Occipital lobe (tissue), 2 donors: ENCODE results near the gene RABAC1. TPM values are rescaled to one million over a fixed set of nuclear protein-coding genes. Genes with fewer than 3 reads are reported as not detected.

ENCODE experiments used
- DNase-seq: peaks from one replicate; lab custom pipeline; 2025; lab: John Stamatoyannopoulos, UW
- total RNA-seq: library from RNA; depleted of rRNA; stranded (reverse); fragments of >200 nt; gene quantifications from one replicate; pipeline ENCODE4 v1.2.3, GENCODE V29; 2014

Gene RABAC1
- total RNA-seq, 1 donor from 2014 or later = 69.3 TPM

- DNase-seq = no peak
Observed at GRCh38 chr19:41990028-41990427, 30.9 kb upstream of the RABAC1 start.

- DNase-seq = no peak
Observed at GRCh38 chr19:41988947-41989346, 29.8 kb upstream of the RABAC1 start.

- DNase-seq = no peak
Observed at GRCh38 chr19:41987141-41987860, 28.2 kb upstream of the RABAC1 start.

GRCh38 chr19:41984961-41985360 lies 25.8 kb upstream of the RABAC1 start:
- DNase-seq = no peak

GRCh38 chr19:41981724-41982123 lies 22.6 kb upstream of the RABAC1 start:
- no peak for DNase-seq

GRCh38 chr19:41978470-41978869 lies 19.3 kb upstream of the RABAC1 start:
- DNase-seq = no peak

GRCh38 chr19:41977916-41978315 lies 18.8 kb upstream of the RABAC1 start:
- no peak for DNase-seq

- no peak for DNase-seq
Observed at GRCh38 chr19:41974652-41975051, 15.5 kb upstream of the RABAC1 start.

- DNase-seq = no peak
Observed at GRCh38 chr19:41971363-41971762, 12.2 kb upstream of the RABAC1 start.

- no peak for DNase-seq
Observed at GRCh38 chr19:41969772-41970458, 10.8 kb upstream of the RABAC1 start.

- no peak for DNase-seq
Observed at GRCh38 chr19:41968751-41969595, 9.9 kb upstream of the RABAC1 start.

- no peak for DNase-seq
Observed at GRCh38 chr19:41967054-41967783, 8.1 kb upstream of the RABAC1 start.

- no peak for DNase-seq
Observed at GRCh38 chr19:41965106-41965505, 6.0 kb upstream of the RABAC1 start.

GRCh38 chr19:41960973-41961372 lies 1.9 kb upstream of the RABAC1 start:
- DNase-seq = no peak

- no peak for DNase-seq
Observed at GRCh38 chr19:41958367-41959055, 610 bp downstream of the RABAC1 start.

GRCh38 chr19:41957838-41958366 lies 1.2 kb downstream of the RABAC1 start:
- DNase-seq = peak; percentile 59

GRCh38 chr19:41957161-41957837 lies 1.8 kb downstream of the RABAC1 start:
- DNase-seq = no peak

- no peak for DNase-seq
Observed at GRCh38 chr19:41956621-41957020, 2.5 kb downstream of the RABAC1 start.

- no peak for DNase-seq
Observed at GRCh38 chr19:41955521-41955920, 3.6 kb downstream of the RABAC1 start.

- peak; percentile 52 for DNase-seq
Observed at GRCh38 chr19:41951686-41952172, 7.4 kb downstream of the RABAC1 start.
